NCI-H187 (cell line): Measurements from ENCODE around the gene OR6K2.

Experiments
- DNase-seq, 2 experiments: peaks; one replicate each; lab custom pipeline; 2025; lab: John Stamatoyannopoulos, UW

Gene OR6K2

GRCh38 chr1:158685085-158685484 is 15.4 kb downstream of the OR6K2 start:
- DNase-seq = no peak

GRCh38 chr1:158681606-158682005 is 18.8 kb downstream of the OR6K2 start:
- DNase-seq = no peak

- DNase-seq = no peak
These were observed 21.2 kb downstream of the OR6K2 start for GRCh38 chr1:158679289-158679688.

GRCh38 chr1:158675563-158676323 is 24.7 kb downstream of the OR6K2 start:
- no peak for DNase-seq

- no peak for DNase-seq
These were observed 26.1 kb downstream of the OR6K2 start for GRCh38 chr1:158674302-158674701.

GRCh38 chr1:158666037-158666436 is 34.4 kb downstream of the OR6K2 start:
- DNase-seq = no peak

- no peak for DNase-seq
These were observed 45.9 kb downstream of the OR6K2 start for GRCh38 chr1:158654571-158654970.

- no peak for DNase-seq
These were observed 46.4 kb downstream of the OR6K2 start for GRCh38 chr1:158654086-158654485.

GRCh38 chr1:158652721-158653334 is 47.6 kb downstream of the OR6K2 start:
- no peak for DNase-seq
